Mammary epithelial cell (primary cell): Measurements from ENCODE around the gene SLC1A2.

Source experiments
- EZH2 ChIP-seq: IDR thresholded peaks from 2 replicates; pipeline ENCODE4 v1.6.1; 2012; ENCODE audit warnings: low read length, inconsistent platforms, borderline replicate concordance
- TF ChIP-seq, protein P1 (sequence below), 2 donors: IDR thresholded peaks in 1 of 2; conservative IDR thresholded peaks in 1 of 2; 2 replicates each; pipeline ENCODE4 v1.5.1; 2011 to 2012; ENCODE audit warnings: inconsistent platforms in 2 of 2, low read length in 2 of 2, mild to moderate bottlenecking in 2 of 2, control low read depth in 1 of 2, low read depth in 1 of 2; ENCODE audit not compliant: insufficient read depth in 1 of 2; ENCODE audit errors: extremely low read depth in 1 of 2

DNA sequence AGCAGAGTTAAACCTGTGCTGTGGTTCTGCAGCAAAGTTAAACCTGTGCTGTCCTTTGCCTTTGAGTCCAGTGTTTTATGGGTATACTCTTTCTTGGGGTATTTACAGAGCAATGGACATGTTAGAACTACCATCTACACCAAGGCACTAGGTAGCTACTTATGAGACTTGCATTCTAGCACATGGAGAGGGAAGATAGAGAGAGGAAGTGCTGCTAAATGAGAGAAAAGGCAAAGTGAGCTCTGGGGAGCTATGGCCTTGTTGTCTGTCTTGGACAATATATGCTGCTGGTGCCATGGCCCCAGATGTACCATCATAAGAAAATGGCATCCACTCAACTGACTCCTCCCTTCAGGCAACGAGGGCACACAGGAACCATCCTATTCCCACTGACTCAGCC, 91.5 kb downstream of the SLC1A2 start:
- TF ChIP-seq, protein P1, sequence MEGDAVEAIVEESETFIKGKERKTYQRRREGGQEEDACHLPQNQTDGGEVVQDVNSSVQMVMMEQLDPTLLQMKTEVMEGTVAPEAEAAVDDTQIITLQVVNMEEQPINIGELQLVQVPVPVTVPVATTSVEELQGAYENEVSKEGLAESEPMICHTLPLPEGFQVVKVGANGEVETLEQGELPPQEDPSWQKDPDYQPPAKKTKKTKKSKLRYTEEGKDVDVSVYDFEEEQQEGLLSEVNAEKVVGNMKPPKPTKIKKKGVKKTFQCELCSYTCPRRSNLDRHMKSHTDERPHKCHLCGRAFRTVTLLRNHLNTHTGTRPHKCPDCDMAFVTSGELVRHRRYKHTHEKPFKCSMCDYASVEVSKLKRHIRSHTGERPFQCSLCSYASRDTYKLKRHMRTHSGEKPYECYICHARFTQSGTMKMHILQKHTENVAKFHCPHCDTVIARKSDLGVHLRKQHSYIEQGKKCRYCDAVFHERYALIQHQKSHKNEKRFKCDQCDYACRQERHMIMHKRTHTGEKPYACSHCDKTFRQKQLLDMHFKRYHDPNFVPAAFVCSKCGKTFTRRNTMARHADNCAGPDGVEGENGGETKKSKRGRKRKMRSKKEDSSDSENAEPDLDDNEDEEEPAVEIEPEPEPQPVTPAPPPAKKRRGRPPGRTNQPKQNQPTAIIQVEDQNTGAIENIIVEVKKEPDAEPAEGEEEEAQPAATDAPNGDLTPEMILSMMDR (conservative IDR thresholded peaks at IDR 0.05 in 1 of 2, IDR thresholded peaks at IDR 0.05 in 1 of 2; ENCODE audit: extremely low read depth in 1 of 2, insufficient read depth in 1 of 2, low read depth in 1 of 2, low read length in 2 of 2): no peak
- no peak for TF ChIP-seq EZH2
